ENCODE data around the gene RASGRF2. TPM values are rescaled to one million over a fixed set of nuclear protein-coding genes. Genes with fewer than 3 reads are reported as not detected.

Gene RASGRF2
- total RNA-seq, 4 donors from 2014 or later = 3.6 to 6.3 (median 4.8) TPM

DNA sequence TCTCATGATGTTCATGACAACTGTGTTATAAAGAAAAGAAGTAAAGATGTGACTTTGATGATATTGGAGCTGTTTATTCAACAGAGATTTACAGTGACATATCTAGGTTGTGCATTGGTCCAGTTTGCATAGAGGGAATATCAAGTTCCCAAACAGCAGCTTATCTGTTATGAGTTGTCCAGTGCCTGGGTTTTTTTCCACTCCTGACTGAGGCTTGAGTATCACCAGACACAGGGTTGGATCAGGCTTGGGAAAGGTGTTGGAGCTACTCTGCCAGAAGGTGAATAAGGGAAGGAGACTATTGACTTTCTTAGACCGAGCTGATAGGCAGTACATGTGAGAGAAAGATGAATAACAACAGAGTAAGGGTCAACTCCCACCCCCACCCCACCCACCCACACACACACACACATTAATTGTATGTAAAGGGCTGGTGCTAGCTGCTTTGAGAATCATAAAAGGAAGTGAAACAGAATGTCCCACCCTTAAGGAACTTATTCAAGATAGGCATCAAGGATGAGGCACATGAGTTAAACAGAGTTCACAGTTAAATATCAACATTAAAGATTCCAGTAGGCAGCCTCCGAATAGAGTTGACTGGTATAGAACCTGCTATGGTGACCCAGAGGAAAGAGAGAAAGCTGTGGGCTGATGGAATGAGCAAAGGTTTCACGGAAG lies 33.0 kb upstream of the RASGRF2 start:
- Histone ChIP-seq H3K4me3 (no peak overlapping the region), H3K4me1 (no peaks in the 10 kb centered on the region), H3K36me3 (no peaks in the 10 kb centered on the region), H3K9me3 (no peaks in the 10 kb centered on the region), H3K27ac (no peak overlapping the region), H3K27me3 (no peaks in the 10 kb centered on the region)
- ATAC-seq (no peak), DNase-seq (no peak)
- in situ Hi-C loops (cut with MboI; ENCODE audit: low sequenced_read_pairs in 4 of 4) (no loop called here), intact Hi-C loops (cut with DNase I; ENCODE audit: low total_unique reads) (no loop called here)
- no peak for TF ChIP-seq POLR2A (IDR thresholded peaks at IDR 0.05)
- TF ChIP-seq, protein P1, sequence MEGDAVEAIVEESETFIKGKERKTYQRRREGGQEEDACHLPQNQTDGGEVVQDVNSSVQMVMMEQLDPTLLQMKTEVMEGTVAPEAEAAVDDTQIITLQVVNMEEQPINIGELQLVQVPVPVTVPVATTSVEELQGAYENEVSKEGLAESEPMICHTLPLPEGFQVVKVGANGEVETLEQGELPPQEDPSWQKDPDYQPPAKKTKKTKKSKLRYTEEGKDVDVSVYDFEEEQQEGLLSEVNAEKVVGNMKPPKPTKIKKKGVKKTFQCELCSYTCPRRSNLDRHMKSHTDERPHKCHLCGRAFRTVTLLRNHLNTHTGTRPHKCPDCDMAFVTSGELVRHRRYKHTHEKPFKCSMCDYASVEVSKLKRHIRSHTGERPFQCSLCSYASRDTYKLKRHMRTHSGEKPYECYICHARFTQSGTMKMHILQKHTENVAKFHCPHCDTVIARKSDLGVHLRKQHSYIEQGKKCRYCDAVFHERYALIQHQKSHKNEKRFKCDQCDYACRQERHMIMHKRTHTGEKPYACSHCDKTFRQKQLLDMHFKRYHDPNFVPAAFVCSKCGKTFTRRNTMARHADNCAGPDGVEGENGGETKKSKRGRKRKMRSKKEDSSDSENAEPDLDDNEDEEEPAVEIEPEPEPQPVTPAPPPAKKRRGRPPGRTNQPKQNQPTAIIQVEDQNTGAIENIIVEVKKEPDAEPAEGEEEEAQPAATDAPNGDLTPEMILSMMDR (IDR thresholded peaks at IDR 0.05 in 4 of 5, conservative IDR thresholded peaks at IDR 0.05 in 1 of 5) = no peak

DNA sequence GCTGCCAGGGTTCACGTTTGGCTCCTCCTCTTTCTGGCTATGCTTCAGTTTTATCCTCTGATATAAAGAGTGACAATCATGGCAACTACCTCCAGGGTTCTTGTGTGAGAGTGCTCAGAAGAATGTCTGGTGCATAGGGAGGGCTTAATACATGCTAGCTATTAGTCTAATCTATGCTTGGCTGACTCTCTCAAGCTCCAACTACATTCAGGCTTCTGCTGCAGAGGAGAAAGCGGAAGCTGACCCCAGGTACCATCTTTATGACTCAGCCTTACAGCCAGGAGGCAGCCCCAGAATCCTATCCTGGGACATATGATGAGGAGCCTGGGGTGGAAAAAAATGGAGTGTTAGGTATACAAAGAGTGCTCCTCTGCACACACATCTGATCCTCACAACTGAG lies 32.1 kb upstream of the RASGRF2 start:
- no peak for TF ChIP-seq POLR2A (IDR thresholded peaks at IDR 0.05)
- TF ChIP-seq, protein P1 (IDR thresholded peaks at IDR 0.05 in 4 of 5, conservative IDR thresholded peaks at IDR 0.05 in 1 of 5) = no peak
- Histone ChIP-seq H3K4me1 (no peaks in the 10 kb centered on the region), H3K9me3 (no peaks in the 10 kb centered on the region), H3K36me3 (no peaks in the 10 kb centered on the region), H3K27ac (no peak overlapping the region), H3K4me3 (no peak overlapping the region), H3K27me3 (no peaks in the 10 kb centered on the region)
- intact Hi-C loops (cut with DNase I; ENCODE audit: low total_unique reads) (no loop called here), in situ Hi-C loops (cut with MboI; ENCODE audit: low sequenced_read_pairs in 4 of 4) (no loop called here)
- ATAC-seq (no peak), DNase-seq (no peak)

DNA sequence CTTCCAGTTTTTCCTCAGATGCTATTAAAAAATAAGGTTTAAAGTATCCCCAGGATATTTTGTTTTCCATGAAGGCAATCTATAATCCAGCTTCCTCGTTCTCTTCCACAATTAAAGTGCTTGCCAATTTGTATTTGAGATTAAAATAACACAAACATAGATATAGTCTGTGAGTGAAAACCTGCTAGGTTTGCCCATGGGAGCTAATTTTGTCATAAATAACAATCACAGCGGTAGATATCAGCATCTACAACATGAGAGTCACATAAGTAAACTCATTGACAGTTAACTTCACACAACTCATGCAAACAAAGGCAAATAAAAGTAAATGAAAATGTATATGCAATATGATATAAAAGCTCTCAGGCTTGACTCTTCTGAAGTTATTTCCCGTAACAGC lies 29.2 kb upstream of the RASGRF2 start:
- in situ Hi-C loops (cut with MboI; ENCODE audit: low sequenced_read_pairs in 4 of 4) = no loop called here
- no peaks in the 10 kb centered on the region for H3K9me3 ChIP-seq

DNA sequence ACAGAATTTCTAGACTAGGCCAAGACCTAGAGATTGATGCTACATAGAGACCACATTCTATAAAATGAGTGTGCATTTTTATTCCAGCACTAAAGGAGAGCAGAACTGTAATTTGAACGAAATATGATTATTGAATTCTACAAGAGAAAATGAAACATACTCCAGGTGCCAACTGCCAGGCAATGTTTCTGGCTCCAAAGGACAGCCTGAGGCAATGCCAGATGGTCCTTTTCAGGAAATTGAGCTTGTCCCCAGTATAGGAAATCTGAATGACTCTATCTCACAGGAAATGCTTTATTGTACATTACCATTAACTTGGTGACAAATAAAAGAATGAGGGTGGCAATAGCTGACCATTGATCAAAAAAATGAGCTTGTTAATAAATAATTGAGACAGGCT lies 28.8 kb upstream of the RASGRF2 start:
- Histone ChIP-seq H3K27ac (no peak overlapping the region), H3K27me3 (no peaks in the 10 kb centered on the region), H3K36me3 (no peaks in the 10 kb centered on the region), H3K9me3 (no peaks in the 10 kb centered on the region), H3K4me3 (no peak overlapping the region), H3K4me1 (no peaks in the 10 kb centered on the region)
- intact Hi-C loops (cut with DNase I; ENCODE audit: low total_unique reads) = no loop called here
- DNase-seq = no peak
- TF ChIP-seq POLR2A (IDR thresholded peaks at IDR 0.05) = no peak
- TF ChIP-seq, protein P1 (IDR thresholded peaks at IDR 0.05 in 4 of 5, conservative IDR thresholded peaks at IDR 0.05 in 1 of 5) = no peak
- no peak for ATAC-seq
- in situ Hi-C loops (cut with MboI; ENCODE audit: low sequenced_read_pairs in 4 of 4) = no loop called here

More for the DNA sequence above, 29.2 kb upstream of the RASGRF2 start:
- ATAC-seq = no peak
- intact Hi-C loops (cut with DNase I; ENCODE audit: low total_unique reads) = no loop called here
- no peaks in the 10 kb centered on the region for H3K36me3 ChIP-seq
- H3K27ac ChIP-seq = no peak overlapping the region
- no peak for DNase-seq
- H3K4me1 ChIP-seq = no peaks in the 10 kb centered on the region
- H3K27me3 ChIP-seq = no peaks in the 10 kb centered on the region
- H3K4me3 ChIP-seq = no peak overlapping the region
- TF ChIP-seq POLR2A (IDR thresholded peaks at IDR 0.05) = no peak
- TF ChIP-seq, protein P1 (IDR thresholded peaks at IDR 0.05 in 4 of 5, conservative IDR thresholded peaks at IDR 0.05 in 1 of 5) = no peak

DNA sequence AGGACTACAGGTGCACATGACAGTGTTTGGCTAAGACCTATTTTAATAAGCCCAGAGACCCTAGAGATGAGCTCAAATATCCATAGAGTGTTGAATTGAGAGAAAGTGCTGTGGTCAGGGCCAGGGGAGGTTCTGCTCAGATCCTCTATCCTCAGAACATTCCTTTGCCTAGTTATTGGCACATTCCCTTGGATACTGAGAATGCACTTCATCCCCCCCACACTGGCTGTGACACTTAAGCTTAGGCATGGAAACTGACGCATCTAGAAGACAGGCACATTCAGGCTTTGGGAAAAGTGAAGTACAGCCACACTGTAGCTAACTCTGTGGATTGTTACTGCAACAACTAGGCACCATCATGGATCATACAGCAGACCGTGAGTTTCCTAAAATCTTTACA lies 27.1 kb upstream of the RASGRF2 start:
- no peak overlapping the region for H3K27ac ChIP-seq
- H3K27me3 ChIP-seq = no peaks in the 10 kb centered on the region
- H3K4me1 ChIP-seq = no peaks in the 10 kb centered on the region
- H3K9me3 ChIP-seq = no peaks in the 10 kb centered on the region
- no peak overlapping the region for H3K4me3 ChIP-seq
- in situ Hi-C loops (cut with MboI; ENCODE audit: low sequenced_read_pairs in 4 of 4) = no loop called here
- intact Hi-C loops (cut with DNase I; ENCODE audit: low total_unique reads) = no loop called here
- ATAC-seq (no peak), DNase-seq (no peak)
- H3K36me3 ChIP-seq = no peaks in the 10 kb centered on the region
- no peak for TF ChIP-seq POLR2A (IDR thresholded peaks at IDR 0.05)
- TF ChIP-seq, protein P1 (IDR thresholded peaks at IDR 0.05 in 4 of 5, conservative IDR thresholded peaks at IDR 0.05 in 1 of 5) = no peak
